ENCODE measurements around the gene RAD54L2. TPM values are rescaled to one million over a fixed set of nuclear protein-coding genes. Genes with fewer than 3 reads are reported as not detected.

The RAD54L2 gene
- total RNA-seq (2022) (22.9 and 23.6 TPM in 2 replicates), Bru-seq, nascent RNA (percentile 69 among the genes with signal in this experiment), BruChase-seq, experiment 1, labeled RNA remaining after a 6-hour chase (percentile 74 among the genes with signal in this experiment), BruChase-seq, experiment 2, labeled RNA remaining after a 2-hour chase (percentile 71 among the genes with signal in this experiment)
- long read RNA-seq, partial matches to known transcripts: 1 of 4 reads
- long read RNA-seq, other reads (novel, unspliced or antisense): 3 of 4 reads

- BruUV-seq (replicated peaks): no TSS peak
- intact Hi-C loops (cut with micrococcal nuclease; ENCODE audit: unreplicated experiment): no loop called here
- TF ChIP-seq CTCF (IDR thresholded peaks at IDR 0.05; ENCODE audit: unreplicated experiment): no peak
- peaks cover 16% of the 10 kb centered on the region for H3K4me1 Mint-ChIP-seq (ENCODE audit: low read depth, unreplicated experiment)
- H3K36me3 Mint-ChIP-seq (ENCODE audit: insufficient read depth, unreplicated experiment): peaks cover 27% of the 10 kb centered on the region
- H3K27me3 Mint-ChIP-seq (ENCODE audit: unreplicated experiment): peaks cover 7% of the 10 kb centered on the region
- no peaks in the 10 kb centered on the region for H3K9me3 Mint-ChIP-seq (ENCODE audit: low read depth, unreplicated experiment)
- DNase-seq: peak; percentile 90
- H3K27ac Mint-ChIP-seq (ENCODE audit: unreplicated experiment): peak within 1 kb of the TSS; percentile 54
- H3K4me3 Mint-ChIP-seq (ENCODE audit: low read depth, unreplicated experiment): peak within 1 kb of the TSS; percentile 79
- CTCF ChIA-PET: interaction anchor here (0.6 to 1.5 kb wide), 3 partner anchors 9 to 37 kb away, joined by 3 to 5 read pairs (median 4); no protein-coding TSS in a partner anchor
These were observed at the start of gene RAD54L2 for GRCh38 chr3:51538459-51539290. Gene RAD54L2, plus strand, starts transcription at chr3:51538719. Its CDS starts 51,702 bp downstream, at chr3:51590421.

GRCh38 chr3:51498876-51499738 is 39.4 kb upstream of the RAD54L2 start:
- intact Hi-C loops (cut with micrococcal nuclease; ENCODE audit: unreplicated experiment): no loop called here
- no peaks in the 10 kb centered on the region for H3K9me3 Mint-ChIP-seq (ENCODE audit: low read depth, unreplicated experiment)
- BruUV-seq (replicated peaks): no TSS peak
- H3K4me3 Mint-ChIP-seq (ENCODE audit: low read depth, unreplicated experiment): peak overlapping the region; percentile 91
- peak overlapping the region; percentile 94 for H3K27ac Mint-ChIP-seq (ENCODE audit: unreplicated experiment)
- H3K36me3 Mint-ChIP-seq (ENCODE audit: insufficient read depth, unreplicated experiment): peaks cover 20% of the 10 kb centered on the region
- DNase-seq: peak; percentile 96
- no peak for TF ChIP-seq CTCF (IDR thresholded peaks at IDR 0.05; ENCODE audit: unreplicated experiment)
- CTCF ChIA-PET: interaction anchor here (0.5 to 2.7 kb wide), 20 partner anchors 11 to 1593 kb away, joined by 3 to 25 read pairs (median 4); partner anchors contain the start of genes ACY1 and MAPKAPK3
- no peaks in the 10 kb centered on the region for H3K4me1 Mint-ChIP-seq (ENCODE audit: low read depth, unreplicated experiment)
- no peaks in the 10 kb centered on the region for H3K27me3 Mint-ChIP-seq (ENCODE audit: unreplicated experiment)

- H3K4me1 Mint-ChIP-seq (ENCODE audit: low read depth, unreplicated experiment): no peaks in the 10 kb centered on the region
- no peaks in the 10 kb centered on the region for H3K9me3 Mint-ChIP-seq (ENCODE audit: low read depth, unreplicated experiment)
- CTCF ChIA-PET: interaction anchor here (0.5 to 2.7 kb wide), 18 partner anchors 9 to 1104 kb away, joined by 3 to 25 read pairs (median 5); partner anchors contain the start of genes HEMK1 and RPL29
- H3K27ac Mint-ChIP-seq (ENCODE audit: unreplicated experiment): peak overlapping the region; percentile 94
- no peak for DNase-seq
- intact Hi-C loops (cut with micrococcal nuclease; ENCODE audit: unreplicated experiment): loop anchor here (5.0 to 10.0 kb wide), 2 partner anchors 182 to 304 kb away; no protein-coding TSS in a partner anchor
- peaks cover 20% of the 10 kb centered on the region for H3K36me3 Mint-ChIP-seq (ENCODE audit: insufficient read depth, unreplicated experiment)
- H3K4me3 Mint-ChIP-seq (ENCODE audit: low read depth, unreplicated experiment): peak overlapping the region; percentile 91
- BruUV-seq (replicated peaks): TSS peak; percentile 82
- no peak for TF ChIP-seq CTCF (IDR thresholded peaks at IDR 0.05; ENCODE audit: unreplicated experiment)
- H3K27me3 Mint-ChIP-seq (ENCODE audit: unreplicated experiment): no peaks in the 10 kb centered on the region
These were observed 37.8 kb upstream of the RAD54L2 start for GRCh38 chr3:51500632-51501131.

All from Calu3 (cell line).